Loucy (cell line): ENCODE measurements around the gene NEO1.

ENCODE experiments used
- H2AFZ ChIP-seq: fragments of 200-600 bp; sonication (generic); 2 replicates; pipeline ENCODE4 v1.6.0; 2016; ENCODE audit warnings: antibody characterized with exemption, mild to moderate bottlenecking, low read length, moderate library complexity
- H3F3A ChIP-seq: fragments of 200-600 bp; 2 replicates; pipeline ENCODE4 v1.6.0; 2016; ENCODE audit warnings: antibody characterized with exemption, low read depth, mild to moderate bottlenecking
- H3K27me3 ChIP-seq: fragments of 200-600 bp; sonication (generic); 2 replicates; pipeline ENCODE4 v1.6.1; 2014; ENCODE audit warnings: low read length, mild to moderate bottlenecking; ENCODE audit not compliant: insufficient read depth, poor library complexity, severe bottlenecking
- H3K36me3 ChIP-seq: fragments of 200-600 bp; sonication (generic); 2 replicates; pipeline ENCODE4 v1.6.1; 2016; ENCODE audit warnings: low read length; ENCODE audit not compliant: insufficient read depth
- H3K4me1 ChIP-seq: fragments of 200-600 bp; sonication (generic); 2 replicates; pipeline ENCODE4 v1.5.1; 2014; ENCODE audit warnings: low read length, mild to moderate bottlenecking; ENCODE audit not compliant: insufficient read depth, poor library complexity, severe bottlenecking
- H3K4me2 ChIP-seq: fragments of 200-600 bp; sonication (generic); 2 replicates; pipeline ENCODE4 v1.6.0; 2014; ENCODE audit warnings: antibody characterized with exemption, low read length, low read depth, mild to moderate bottlenecking; ENCODE audit not compliant: poor library complexity, severe bottlenecking
- H3K4me3 ChIP-seq: fragments of 200-600 bp; sonication (generic); 2 replicates; pipeline ENCODE4 v1.5.1; 2014; ENCODE audit warnings: low read length, mild to moderate bottlenecking, mixed read lengths; ENCODE audit not compliant: poor library complexity, severe bottlenecking
- H3K79me2 ChIP-seq: fragments of 200-600 bp; sonication (generic); 2 replicates; pipeline ENCODE4 v1.6.1; 2014; ENCODE audit warnings: low read length; ENCODE audit not compliant: insufficient read depth
- H3K9ac ChIP-seq: fragments of 200-600 bp; sonication (generic); 2 replicates; pipeline ENCODE4 v1.6.0; 2014; ENCODE audit warnings: mild to moderate bottlenecking, low read depth, low read length, moderate library complexity; ENCODE audit not compliant: poor library complexity, severe bottlenecking
- H3K9me2 ChIP-seq: fragments of 200-600 bp; sonication (generic); replicated peaks from 2 replicates; pipeline ENCODE4 v1.6.1; 2016; ENCODE audit warnings: low read depth, low read length, mixed read lengths
- H3K9me3 ChIP-seq: fragments of 200-600 bp; sonication (generic); 2 replicates; pipeline ENCODE4 v1.6.1; 2014; ENCODE audit warnings: mild to moderate bottlenecking, antibody characterized with exemption, low read length, low read depth; ENCODE audit not compliant: insufficient read depth
- H4K20me1 ChIP-seq: fragments of 200-600 bp; sonication (generic); 2 replicates; pipeline ENCODE4 v1.6.0; 2014; ENCODE audit warnings: antibody characterized with exemption, low read length, mild to moderate bottlenecking; ENCODE audit not compliant: insufficient read depth, poor library complexity, severe bottlenecking
- CTCF ChIP-seq: fragments of 200-600 bp; sonication (generic); conservative IDR thresholded peaks from 2 replicates; pipeline ENCODE4 v1.5.1; 2014; ENCODE audit warnings: mild to moderate bottlenecking, antibody characterized with exemption, low read length
- EZH2phosphoT487 ChIP-seq: fragments of 200-600 bp; IDR thresholded peaks from 2 replicates; pipeline ENCODE4 v1.6.1; 2018; ENCODE audit warnings: antibody characterized with exemption, mild to moderate bottlenecking, moderate library complexity, borderline replicate concordance

NEO1 gene

GRCh38 chr15:73049564-73050215 is 2.6 kb upstream of the NEO1 start:
- Histone ChIP-seq H3K9me2 (no peaks in the 10 kb centered on the region), H3F3A (no peaks in the 10 kb centered on the region), H2AFZ (no peak overlapping the region), H3K27me3 (peaks cover 32% of the 10 kb centered on the region), H3K79me2 (no peaks in the 10 kb centered on the region), H3K36me3 (no peaks in the 10 kb centered on the region), H3K4me2 (no peak overlapping the region), H3K4me1 (peaks cover 7% of the 10 kb centered on the region), H3K4me3 (no peak overlapping the region), H4K20me1 (no peaks in the 10 kb centered on the region), H3K9me3 (no peaks in the 10 kb centered on the region), H3K9ac (no peak overlapping the region)
- no peak for TF ChIP-seq CTCF
- TF ChIP-seq EZH2phosphoT487 = no peak

- no peaks in the 10 kb centered on the region for H3F3A ChIP-seq
- peaks cover 7% of the 10 kb centered on the region for H3K4me1 ChIP-seq
- no peaks in the 10 kb centered on the region for H3K9me3 ChIP-seq
- H3K4me3 ChIP-seq = no peak overlapping the region
- H3K9me2 ChIP-seq = no peaks in the 10 kb centered on the region
- peak overlapping the region; percentile 55 for H3K4me2 ChIP-seq
- H3K79me2 ChIP-seq = no peaks in the 10 kb centered on the region
- H2AFZ ChIP-seq = no peak overlapping the region
- no peak for TF ChIP-seq EZH2phosphoT487
- no peak for TF ChIP-seq CTCF
- no peaks in the 10 kb centered on the region for H3K36me3 ChIP-seq
- no peak overlapping the region for H3K9ac ChIP-seq
- no peaks in the 10 kb centered on the region for H4K20me1 ChIP-seq
- peaks cover 38% of the 10 kb centered on the region for H3K27me3 ChIP-seq
Observed at GRCh38 chr15:73050561-73051295, 1.5 kb upstream of the NEO1 start.

- no peak for TF ChIP-seq CTCF
- Histone ChIP-seq H4K20me1 (no peaks in the 10 kb centered on the region), H3K36me3 (no peaks in the 10 kb centered on the region), H3K4me3 (peak overlapping the region; percentile 71), H3K4me2 (peak overlapping the region; percentile 55), H3K4me1 (peaks cover 7% of the 10 kb centered on the region), H3F3A (no peaks in the 10 kb centered on the region), H3K27me3 (peaks cover 44% of the 10 kb centered on the region), H3K9me2 (no peaks in the 10 kb centered on the region), H2AFZ (peak overlapping the region; percentile 78; the same call in 1 of the 2 replicates), H3K9me3 (no peaks in the 10 kb centered on the region), H3K9ac (no peak overlapping the region), H3K79me2 (no peaks in the 10 kb centered on the region)
Observed at GRCh38 chr15:73051391-73051806, 864 bp upstream of the NEO1 start.
